ENCODE measurements around the gene STX2.
A peak's percentile ranks its signal among the peaks of the same experiment; 100 is the strongest.

STX2 gene

DNA sequence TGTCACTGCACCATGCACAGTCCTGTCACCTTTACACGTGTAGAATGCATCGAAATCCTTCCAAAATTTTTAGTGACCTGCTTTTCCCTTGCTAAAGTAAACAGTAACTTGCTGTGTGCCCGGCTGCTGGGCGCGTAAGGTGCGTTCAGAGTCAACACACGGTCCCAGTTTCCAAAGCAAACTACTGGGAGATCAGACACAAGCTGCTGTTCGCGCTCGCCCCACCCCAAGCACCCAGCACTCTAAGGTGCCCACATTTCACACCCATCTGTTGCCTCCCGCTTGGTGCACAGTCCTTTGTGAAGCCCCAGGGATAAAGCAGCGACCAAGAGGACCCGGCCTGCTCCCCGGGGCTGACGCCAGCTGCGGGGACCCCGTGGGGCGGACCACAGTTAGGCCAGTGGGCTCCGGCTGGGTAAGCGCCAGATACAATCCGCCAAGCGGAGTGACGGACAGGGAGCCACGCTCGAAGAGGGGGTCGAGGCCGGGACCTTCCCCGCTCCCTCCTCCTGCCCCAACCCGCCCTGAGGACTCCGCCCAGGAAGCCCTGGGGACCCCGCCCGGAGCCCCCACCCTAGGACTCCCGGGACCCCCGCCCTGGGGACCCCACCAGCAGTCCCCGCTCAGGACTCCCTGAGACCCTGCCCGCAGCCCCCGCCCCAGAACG, 633 bp downstream of the STX2 start:
- Histone ChIP-seq H4K20me1 (ENCODE audit: control insufficient read depth, insufficient read depth, low read depth, low read length) (0 out of 2 replicates have a peak, but pooled peaks cover 3% of the 10 kb centered on the region), H3K9me2 (replicated peaks; ENCODE audit: control insufficient read depth, low read length) (no peaks in the 10 kb centered on the region), H3K9me3 (ENCODE audit: control insufficient read depth, insufficient read depth, low read length) (no peaks in the 10 kb centered on the region), H3K79me2 (ENCODE audit: control insufficient read depth, low read length) (peaks cover 42% of the 10 kb centered on the region), H3K4me1 (ENCODE audit: control insufficient read depth, low read length) (peaks cover 43% of the 10 kb centered on the region), H3K36me3 (ENCODE audit: control insufficient read depth, low read length) (peaks cover 3% of the 10 kb centered on the region; the same call in 1 of the 2 replicates), H3K27me3 (ENCODE audit: control insufficient read depth, low read length) (no peaks in the 10 kb centered on the region), H3K4me2 (ENCODE audit: low read length) (peak overlapping the region; percentile 70), H3K4me3 (ENCODE audit: low read length) (peak overlapping the region; percentile 81), H3K27ac (ENCODE audit: low read depth, low read length) (no peak overlapping the region), H3F3A (ENCODE audit: control insufficient read depth, insufficient read depth) (no peaks in the 10 kb centered on the region)
- TF ChIP-seq, protein P1, sequence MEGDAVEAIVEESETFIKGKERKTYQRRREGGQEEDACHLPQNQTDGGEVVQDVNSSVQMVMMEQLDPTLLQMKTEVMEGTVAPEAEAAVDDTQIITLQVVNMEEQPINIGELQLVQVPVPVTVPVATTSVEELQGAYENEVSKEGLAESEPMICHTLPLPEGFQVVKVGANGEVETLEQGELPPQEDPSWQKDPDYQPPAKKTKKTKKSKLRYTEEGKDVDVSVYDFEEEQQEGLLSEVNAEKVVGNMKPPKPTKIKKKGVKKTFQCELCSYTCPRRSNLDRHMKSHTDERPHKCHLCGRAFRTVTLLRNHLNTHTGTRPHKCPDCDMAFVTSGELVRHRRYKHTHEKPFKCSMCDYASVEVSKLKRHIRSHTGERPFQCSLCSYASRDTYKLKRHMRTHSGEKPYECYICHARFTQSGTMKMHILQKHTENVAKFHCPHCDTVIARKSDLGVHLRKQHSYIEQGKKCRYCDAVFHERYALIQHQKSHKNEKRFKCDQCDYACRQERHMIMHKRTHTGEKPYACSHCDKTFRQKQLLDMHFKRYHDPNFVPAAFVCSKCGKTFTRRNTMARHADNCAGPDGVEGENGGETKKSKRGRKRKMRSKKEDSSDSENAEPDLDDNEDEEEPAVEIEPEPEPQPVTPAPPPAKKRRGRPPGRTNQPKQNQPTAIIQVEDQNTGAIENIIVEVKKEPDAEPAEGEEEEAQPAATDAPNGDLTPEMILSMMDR (IDR thresholded peaks at IDR 0.05; ENCODE audit: low read depth, low read length, poor library complexity, severe bottlenecking), result no peak
- TF ChIP-seq EZH2phosphoT487 (IDR thresholded peaks at IDR 0.05; ENCODE audit: borderline replicate concordance, low read length), result no peak

DNA sequence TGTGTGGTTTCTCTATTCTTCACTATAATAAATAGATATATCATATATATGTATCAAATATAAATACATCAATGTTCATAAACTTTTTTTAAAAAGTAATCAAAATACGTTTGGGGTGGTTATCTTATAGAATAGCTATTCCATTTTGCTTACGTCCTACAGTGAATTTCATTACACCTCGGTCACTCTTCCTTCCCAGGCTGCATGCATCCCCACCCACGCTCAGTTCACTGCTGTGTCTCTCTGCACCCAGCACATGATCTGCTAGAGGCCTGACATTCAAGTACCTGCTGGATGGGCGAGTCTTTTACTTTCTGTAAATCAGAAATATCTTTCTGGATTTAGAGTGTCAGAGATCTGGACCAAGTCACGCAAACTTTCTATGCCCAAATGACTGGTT, 3.6 kb downstream of the STX2 start:
- Histone ChIP-seq H3K4me2 (ENCODE audit: low read length) (peak overlapping the region; percentile 11), H4K20me1 (ENCODE audit: control insufficient read depth, insufficient read depth, low read depth, low read length) (peaks cover 3% of the 10 kb centered on the region; the same call in 1 of the 2 replicates), H3K27me3 (ENCODE audit: control insufficient read depth, low read length) (no peaks in the 10 kb centered on the region), H3K9me2 (replicated peaks; ENCODE audit: control insufficient read depth, low read length) (no peaks in the 10 kb centered on the region), H3K27ac (ENCODE audit: low read depth, low read length) (no peak overlapping the region), H3K36me3 (ENCODE audit: control insufficient read depth, low read length) (peaks cover 3% of the 10 kb centered on the region; the same call in 1 of the 2 replicates), H3K4me3 (ENCODE audit: low read length) (no peak overlapping the region), H3K9me3 (ENCODE audit: control insufficient read depth, insufficient read depth, low read length) (no peaks in the 10 kb centered on the region), H3F3A (ENCODE audit: control insufficient read depth, insufficient read depth) (no peaks in the 10 kb centered on the region), H3K79me2 (ENCODE audit: control insufficient read depth, low read length) (peaks cover 67% of the 10 kb centered on the region), H3K4me1 (ENCODE audit: control insufficient read depth, low read length) (peaks cover 45% of the 10 kb centered on the region)
- no peak for TF ChIP-seq EZH2phosphoT487 (IDR thresholded peaks at IDR 0.05; ENCODE audit: borderline replicate concordance, low read length)
- TF ChIP-seq, protein P1 (IDR thresholded peaks at IDR 0.05; ENCODE audit: low read depth, low read length, poor library complexity, severe bottlenecking), result no peak

- Histone ChIP-seq H3K36me3 (ENCODE audit: control insufficient read depth, low read length) (peaks cover 3% of the 10 kb centered on the region; the same call in 1 of the 2 replicates), H3K4me2 (ENCODE audit: low read length) (peak overlapping the region; percentile 35; the same call in 1 of the 2 replicates), H3K9me3 (ENCODE audit: control insufficient read depth, insufficient read depth, low read length) (no peaks in the 10 kb centered on the region), H3F3A (ENCODE audit: control insufficient read depth, insufficient read depth) (no peaks in the 10 kb centered on the region), H3K4me1 (ENCODE audit: control insufficient read depth, low read length) (peaks cover 47% of the 10 kb centered on the region), H3K4me3 (ENCODE audit: low read length) (no peak overlapping the region), H3K9me2 (replicated peaks; ENCODE audit: control insufficient read depth, low read length) (no peaks in the 10 kb centered on the region), H3K27ac (ENCODE audit: low read depth, low read length) (no peak overlapping the region), H3K79me2 (ENCODE audit: control insufficient read depth, low read length) (peaks cover 72% of the 10 kb centered on the region), H4K20me1 (ENCODE audit: control insufficient read depth, insufficient read depth, low read depth, low read length) (peaks cover 3% of the 10 kb centered on the region; the same call in 1 of the 2 replicates), H3K27me3 (ENCODE audit: control insufficient read depth, low read length) (no peaks in the 10 kb centered on the region)
- TF ChIP-seq EZH2phosphoT487 (IDR thresholded peaks at IDR 0.05; ENCODE audit: borderline replicate concordance, low read length), result no peak
- TF ChIP-seq, protein P1 (IDR thresholded peaks at IDR 0.05; ENCODE audit: low read depth, low read length, poor library complexity, severe bottlenecking), result no peak
Measured at GRCh38 chr12:130835011-130835410, 4.0 kb downstream of the STX2 start.

Data from DOHH2 (cell line).